ENCODE results near the gene ANKRD13C. TPM values are rescaled to one million over a fixed set of nuclear protein-coding genes. Genes with fewer than 3 reads are reported as not detected.

Gene ANKRD13C
- total RNA-seq, 1 experiment from 2014 or later = 17.8 TPM

- Mint-ChIP-seq H3K36me3 (ENCODE audit: insufficient read depth, unreplicated experiment) (no peaks in the 10 kb centered on the region), H3K27ac (ENCODE audit: low read depth, unreplicated experiment) (no peak overlapping the region), H3K4me3 (ENCODE audit: unreplicated experiment) (no peak overlapping the region), H3K9me3 (ENCODE audit: unreplicated experiment) (no peaks in the 10 kb centered on the region), H3K4me1 (ENCODE audit: insufficient read depth, unreplicated experiment) (no peaks in the 10 kb centered on the region), H3K27me3 (ENCODE audit: insufficient read depth, unreplicated experiment) (no peaks in the 10 kb centered on the region)
- ChIA-PET CTCF (interaction anchor here (1.0 kb wide), 1 partner anchor 10 kb away, joined by 4 read pairs; no protein-coding TSS in a partner anchor), POLR2A (no interaction called here)
- intact Hi-C loops (cut with micrococcal nuclease) = no loop called here
- no TSS peak for BruUV-seq (replicated peaks)
- no peak for DNase-seq (ENCODE audit: unreplicated experiment)
- no peak for TF ChIP-seq CTCF (IDR thresholded peaks at IDR 0.05; ENCODE audit: unreplicated experiment)
Measured at GRCh38 chr1:70400335-70400734, 45.8 kb upstream of the ANKRD13C start.

GRCh38 chr1:70397013-70397412 lies 42.5 kb upstream of the ANKRD13C start:
- ChIA-PET POLR2A (no interaction called here), CTCF (no interaction called here)
- DNase-seq (ENCODE audit: unreplicated experiment) = no peak
- Mint-ChIP-seq H3K27ac (ENCODE audit: low read depth, unreplicated experiment) (no peak overlapping the region), H3K9me3 (ENCODE audit: unreplicated experiment) (no peaks in the 10 kb centered on the region), H3K4me3 (ENCODE audit: unreplicated experiment) (no peak overlapping the region), H3K27me3 (ENCODE audit: insufficient read depth, unreplicated experiment) (no peaks in the 10 kb centered on the region), H3K4me1 (ENCODE audit: insufficient read depth, unreplicated experiment) (no peaks in the 10 kb centered on the region), H3K36me3 (ENCODE audit: insufficient read depth, unreplicated experiment) (no peaks in the 10 kb centered on the region)
- no peak for TF ChIP-seq CTCF (IDR thresholded peaks at IDR 0.05; ENCODE audit: unreplicated experiment)
- intact Hi-C loops (cut with micrococcal nuclease) = no loop called here
- no TSS peak for BruUV-seq (replicated peaks)

- intact Hi-C loops (cut with micrococcal nuclease) = no loop called here
- DNase-seq (ENCODE audit: unreplicated experiment) = no peak
- ChIA-PET CTCF (no interaction called here), POLR2A (no interaction called here)
- TF ChIP-seq CTCF (IDR thresholded peaks at IDR 0.05; ENCODE audit: unreplicated experiment) = no peak
- no peaks in the 10 kb centered on the region for H3K4me1 Mint-ChIP-seq (ENCODE audit: insufficient read depth, unreplicated experiment)
- BruUV-seq (replicated peaks) = no TSS peak
- no peak overlapping the region for H3K27ac Mint-ChIP-seq (ENCODE audit: low read depth, unreplicated experiment)
- H3K9me3 Mint-ChIP-seq (ENCODE audit: unreplicated experiment) = no peaks in the 10 kb centered on the region
- no peaks in the 10 kb centered on the region for H3K36me3 Mint-ChIP-seq (ENCODE audit: insufficient read depth, unreplicated experiment)
- no peak overlapping the region for H3K4me3 Mint-ChIP-seq (ENCODE audit: unreplicated experiment)
- H3K27me3 Mint-ChIP-seq (ENCODE audit: insufficient read depth, unreplicated experiment) = no peaks in the 10 kb centered on the region
Measured at GRCh38 chr1:70396607-70397006, 42.1 kb upstream of the ANKRD13C start.

GRCh38 chr1:70392626-70393025 lies 38.1 kb upstream of the ANKRD13C start:
- TF ChIP-seq CTCF (IDR thresholded peaks at IDR 0.05; ENCODE audit: unreplicated experiment) = no peak
- no peak overlapping the region for H3K27ac Mint-ChIP-seq (ENCODE audit: low read depth, unreplicated experiment)
- H3K36me3 Mint-ChIP-seq (ENCODE audit: insufficient read depth, unreplicated experiment) = no peaks in the 10 kb centered on the region
- H3K4me3 Mint-ChIP-seq (ENCODE audit: unreplicated experiment) = no peak overlapping the region
- intact Hi-C loops (cut with micrococcal nuclease) = no loop called here
- ChIA-PET CTCF (no interaction called here), POLR2A (interaction anchor here (0.6 kb wide), 1 partner anchor 161 kb away, joined by 3 read pairs; no protein-coding TSS in a partner anchor)
- no peaks in the 10 kb centered on the region for H3K9me3 Mint-ChIP-seq (ENCODE audit: unreplicated experiment)
- no peaks in the 10 kb centered on the region for H3K27me3 Mint-ChIP-seq (ENCODE audit: insufficient read depth, unreplicated experiment)
- BruUV-seq (replicated peaks) = no TSS peak
- no peak for DNase-seq (ENCODE audit: unreplicated experiment)
- H3K4me1 Mint-ChIP-seq (ENCODE audit: insufficient read depth, unreplicated experiment) = no peaks in the 10 kb centered on the region
